IMR-90 (cell line): ENCODE data around the gene ADCYAP1R1. TPM values are rescaled to one million over a fixed set of nuclear protein-coding genes. Genes with fewer than 3 reads are reported as not detected.

ENCODE experiments used
- ATAC-seq: fragments of 200-7000 bp; cut with Tn5 transposase; 2 replicates; pipeline ENCODE4 v1.9.1; 2020; ENCODE audit warnings: low read depth, mild to moderate bottlenecking, moderate library complexity
- BruUV-seq: library from RNA; stranded (reverse); fragments of 400-500 nt; replicated peaks from 2 replicates; lab custom pipeline; 2021; lab: Mats Ljungman, UMichigan
- CTCF ChIA-PET: fragments of 300-600 bp; formaldehyde crosslinking; extraction: SDS; loops from one replicate; lab custom pipeline; 2021; ENCODE audit warnings: antibody characterized with exemption; lab: Yijun Ruan, JAX
- POLR2A ChIA-PET: fragments of 300-600 bp; sonication (Branson Sonifier 250); formaldehyde crosslinking; loops from one replicate; lab custom pipeline; 2022; ENCODE audit warnings: antibody characterized with exemption; ENCODE audit not compliant: unreplicated experiment; lab: Charles Lee
- DNase-seq: peaks from one replicate; pipeline ENCODE4 v3.0.0; 2013
- H2AFZ ChIP-seq: replicated peaks from 2 replicates; pipeline ENCODE3; 2013; ENCODE audit warnings: low read length, mild to moderate bottlenecking; ENCODE audit not compliant: poor library complexity
- H2AK5ac ChIP-seq: 2 replicates; pipeline ENCODE4 v1.6.1; 2013; ENCODE audit warnings: low read depth, low read length, inconsistent platforms
- H2AK9ac ChIP-seq: replicated peaks from 2 replicates; pipeline ENCODE3; 2013; ENCODE audit warnings: mild to moderate bottlenecking, low read depth, low read length, moderate library complexity; ENCODE audit not compliant: poor library complexity
- H2BK120ac ChIP-seq: 2 replicates; pipeline ENCODE4 v1.6.1; 2013; ENCODE audit warnings: low read depth, low read length, inconsistent platforms
- H2BK15ac ChIP-seq: 3 replicates; pipeline ENCODE4 v1.6.1; 2013; ENCODE audit warnings: low read depth, low read length, inconsistent platforms
- H2BK20ac ChIP-seq: 2 replicates; pipeline ENCODE4 v1.6.1; 2013; ENCODE audit warnings: low read depth, mild to moderate bottlenecking, inconsistent platforms, low read length, moderate library complexity
- H2BK5ac ChIP-seq: 2 replicates; pipeline ENCODE4 v1.6.1; 2013; ENCODE audit warnings: mild to moderate bottlenecking, low read depth, low read length, inconsistent platforms; ENCODE audit not compliant: poor library complexity, severe bottlenecking
- H3K14ac ChIP-seq: replicated peaks from 2 replicates; pipeline ENCODE4 v1.6.1; 2013; ENCODE audit warnings: low read depth, low read length, inconsistent platforms
- H3K18ac ChIP-seq: 2 replicates; pipeline ENCODE4 v1.6.1; 2013; ENCODE audit warnings: low read depth, low read length, control low read depth
- H3K23ac ChIP-seq: 2 replicates; pipeline ENCODE4 v1.6.1; 2013; ENCODE audit warnings: low read depth, low read length, inconsistent platforms
- H3K27ac ChIP-seq: 2 replicates; pipeline ENCODE4 v1.5.1; 2013; ENCODE audit warnings: mild to moderate bottlenecking, control low read depth, low read length; ENCODE audit not compliant: insufficient read depth
- H3K27me3 ChIP-seq: 2 replicates; pipeline ENCODE4 v1.6.1; 2013; ENCODE audit warnings: low read length; ENCODE audit not compliant: control insufficient read depth, insufficient read depth
- H3K36me3 ChIP-seq: 2 replicates; pipeline ENCODE4 v1.6.1; 2013; ENCODE audit warnings: low read length, mixed read lengths; ENCODE audit not compliant: control insufficient read depth, insufficient read depth
- H3K4ac ChIP-seq: 2 replicates; pipeline ENCODE4 v1.6.1; 2013; ENCODE audit warnings: low read depth, low read length, inconsistent platforms
- H3K4me1 ChIP-seq: 2 replicates; pipeline ENCODE4 v1.6.1; 2013; ENCODE audit warnings: low read length, mixed read lengths; ENCODE audit not compliant: control insufficient read depth, insufficient read depth
- H3K4me2 ChIP-seq: 2 replicates; pipeline ENCODE4 v1.6.1; 2013; ENCODE audit warnings: low read depth, mild to moderate bottlenecking, control low read depth, low read length, moderate library complexity
- H3K4me3 ChIP-seq: 2 replicates; pipeline ENCODE4 v1.5.1; 2013; ENCODE audit warnings: low read depth, mild to moderate bottlenecking, control low read depth, low read length, moderate library complexity; ENCODE audit not compliant: insufficient read depth
- H3K56ac ChIP-seq: 2 replicates; pipeline ENCODE4 v1.6.1; 2013; ENCODE audit warnings: low read length, inconsistent platforms; ENCODE audit not compliant: insufficient read depth; ENCODE audit errors: extremely low read depth
- H3K79me1 ChIP-seq, 2 experiments: 2 replicates each; pipeline ENCODE4 v1.6.1; 2013; ENCODE audit warnings: low read length in 2 of 2, inconsistent platforms in 1 of 2, low read depth in 1 of 2
- H3K9ac ChIP-seq: 2 replicates; pipeline ENCODE4 v1.6.1; 2013; ENCODE audit warnings: low read depth, low read length, control low read depth
- H3K9me1 ChIP-seq: 2 replicates; pipeline ENCODE4 v1.6.1; 2013; ENCODE audit warnings: low read length, inconsistent platforms; ENCODE audit not compliant: insufficient read depth
- H3K9me3 ChIP-seq: 2 replicates; pipeline ENCODE4 v1.6.1; 2013; ENCODE audit warnings: low read length; ENCODE audit not compliant: control insufficient read depth, insufficient read depth
- H4K20me1 ChIP-seq: 2 replicates; pipeline ENCODE4 v1.6.1; 2013; ENCODE audit warnings: low read length, inconsistent platforms; ENCODE audit not compliant: insufficient read depth
- H4K5ac ChIP-seq: 2 replicates; pipeline ENCODE4 v1.6.1; 2013; ENCODE audit warnings: mild to moderate bottlenecking, low read depth, low read length, control low read depth
- H4K8ac ChIP-seq, 2 experiments: 2 replicates each; pipeline ENCODE4 v1.6.1; 2013; ENCODE audit warnings: low read depth in 2 of 2, low read length in 2 of 2, control low read depth in 1 of 2, inconsistent platforms in 1 of 2
- H4K91ac ChIP-seq: 2 replicates; pipeline ENCODE4 v1.6.1; 2013; ENCODE audit warnings: low read depth, low read length, inconsistent platforms; ENCODE audit not compliant: insufficient read depth
- BHLHE40 ChIP-seq: fragments of 150-350 bp; IDR thresholded peaks from 2 replicates; pipeline ENCODE4 v1.6.1; 2016; ENCODE audit warnings: mild to moderate bottlenecking, low read depth, low read length
- MXI1 ChIP-seq: IDR thresholded peaks from 2 replicates; pipeline ENCODE4 v1.6.1; 2012; ENCODE audit warnings: low read depth, mild to moderate bottlenecking, low read length, moderate library complexity, borderline replicate concordance
- RAD21 ChIP-seq: IDR thresholded peaks from 2 replicates; pipeline ENCODE4 v1.6.1; 2012; ENCODE audit warnings: low read length, improper control_type of control experiment
- SMC3 ChIP-seq: fragments of 150-350 bp; IDR thresholded peaks from 2 replicates; pipeline ENCODE4 v1.6.1; 2016; ENCODE audit warnings: low read depth, mild to moderate bottlenecking, antibody characterized with exemption, low read length, moderate library complexity
- WGBS, 2 experiments: methylation state at CpG; one replicate each; pipeline versions ENCODE4 v1.1.5 to v1.1.7; 2013; ENCODE audit warnings: missing lambda C conversion rate in 2 of 2; ENCODE audit not compliant: insufficient read length in 1 of 2; ENCODE audit errors: extremely low coverage in 2 of 2; 5-methylcytosine and 5-hydroxymethylcytosine counted together
- dilution Hi-C: fragments of 300-500 bp; cut with HindIII; formaldehyde crosslinking; loops from one replicate; pipeline ENCODE4 v1.14.3; 2018; ENCODE audit warnings: low sequenced_read_pairs; ENCODE audit not compliant: unreplicated experiment
- in situ Hi-C: fragments of 300-500 bp; cut with MboI; formaldehyde crosslinking; loops from 3 replicates; pipeline ENCODE4 v1.14.3; 2019; ENCODE audit warnings: low sequenced_read_pairs, inconsistent platforms, mixed read lengths
- intact Hi-C: fragments of 100-400 bp; cut with micrococcal nuclease; formaldehyde crosslinking; loops from 2 replicates; pipeline ENCODE4 v1.10.0; 2022
- polyA plus RNA-seq, 3 experiments: library from polyadenylated mRNA; depleted of rRNA; stranded (reverse); fragments of >200 nt; gene quantifications; 2 replicates each; pipeline ENCODE4 v1.2.3, GENCODE V29; 2012; ENCODE audit warnings: low replicate concordance in 1 of 3
- total RNA-seq: library from RNA; depleted of rRNA; stranded (reverse); fragments of >200 nt; gene quantifications from 2 replicates; pipeline ENCODE4 v1.2.3, GENCODE V29; 2012
- TF ChIP-seq, protein P1 (sequence below): conservative IDR thresholded peaks from 2 replicates; pipeline ENCODE4 v1.5.1; 2012; ENCODE audit warnings: mild to moderate bottlenecking, low read depth, low read length, improper control_type of control experiment

The ADCYAP1R1 gene
- total and polyA plus RNA-seq, 2 of the 4 experiments (the other 2 are of a cell fraction): not detected

DNA sequence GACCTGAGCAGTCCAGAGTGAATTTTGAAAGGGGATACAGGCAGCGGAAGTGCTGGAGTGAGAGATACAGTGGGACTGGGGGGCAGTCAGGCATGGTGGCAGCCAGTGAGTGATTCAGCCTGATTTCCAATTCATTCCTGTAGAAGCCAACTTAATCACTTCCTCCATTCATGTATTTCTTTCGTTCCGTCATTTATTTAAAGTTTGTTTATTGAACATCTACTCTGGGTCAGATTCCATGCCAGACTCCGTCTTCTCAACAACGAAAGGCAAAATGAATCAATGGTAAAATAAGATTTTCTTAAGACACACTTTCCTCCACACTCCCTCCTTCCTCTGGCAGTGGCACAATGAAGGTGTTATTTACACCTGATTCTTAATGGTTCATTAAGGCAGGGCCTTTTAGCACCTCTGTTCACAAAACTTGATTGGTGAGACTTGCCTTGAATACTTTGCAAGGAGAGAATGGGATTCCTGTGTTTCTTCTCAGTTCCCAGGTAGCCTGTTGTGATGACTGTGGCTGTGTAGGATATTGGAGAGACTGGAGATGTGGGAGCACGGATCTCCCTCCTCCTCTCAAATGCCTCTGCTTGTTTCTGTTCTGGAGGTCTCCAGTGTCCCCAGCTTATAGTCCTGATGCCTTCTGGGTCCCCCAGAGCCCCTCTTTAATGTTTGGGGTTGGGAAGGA lies 27.9 kb downstream of the ADCYAP1R1 start:
- no peaks in the 10 kb centered on the region for H3K36me3 ChIP-seq
- no peak for DNase-seq
- no TSS peak for BruUV-seq
- no peak overlapping the region for H3K4me3 ChIP-seq
- H2BK20ac ChIP-seq: no peak overlapping the region
- dilution Hi-C loops (no loop called here), in situ Hi-C loops (no loop called here), intact Hi-C loops (no loop called here)
- WGBS, 2 experiments: no CpG with 5 or more reads among the region's 6 CpGs
- H2AK9ac ChIP-seq: no peak overlapping the region
- H4K20me1 ChIP-seq: no peaks in the 10 kb centered on the region
- H3K9me1 ChIP-seq: peaks cover 5% of the 10 kb centered on the region; the same call in 1 of the 2 replicates
- H3K27ac ChIP-seq: no peak overlapping the region
- no peak overlapping the region for H3K4ac ChIP-seq
- H3K18ac ChIP-seq: no peak overlapping the region
- no peak for ATAC-seq
- no peak overlapping the region for H2BK120ac ChIP-seq
- no peak overlapping the region for H4K8ac ChIP-seq
- no peak overlapping the region for H3K14ac ChIP-seq
- no peak overlapping the region for H3K56ac ChIP-seq
- H2BK15ac ChIP-seq: no peak overlapping the region
- H2AK5ac ChIP-seq: no peak overlapping the region
- no peak overlapping the region for H3K23ac ChIP-seq
- H3K4me1 ChIP-seq: no peaks in the 10 kb centered on the region
- H4K91ac ChIP-seq: no peak overlapping the region
- H3K27me3 ChIP-seq: peaks cover 10% of the 10 kb centered on the region
- ChIA-PET CTCF (no interaction called here), POLR2A (no interaction called here)
- H3K4me2 ChIP-seq: no peak overlapping the region
- no peak overlapping the region for H2BK5ac ChIP-seq
- H3K9me3 ChIP-seq: no peaks in the 10 kb centered on the region
- no peak overlapping the region for H3K9ac ChIP-seq
- H4K5ac ChIP-seq: no peak overlapping the region
- TF ChIP-seq SMC3 (no peak), BHLHE40 (no peak), MXI1 (no peak), RAD21 (no peak)
- TF ChIP-seq, protein P1, sequence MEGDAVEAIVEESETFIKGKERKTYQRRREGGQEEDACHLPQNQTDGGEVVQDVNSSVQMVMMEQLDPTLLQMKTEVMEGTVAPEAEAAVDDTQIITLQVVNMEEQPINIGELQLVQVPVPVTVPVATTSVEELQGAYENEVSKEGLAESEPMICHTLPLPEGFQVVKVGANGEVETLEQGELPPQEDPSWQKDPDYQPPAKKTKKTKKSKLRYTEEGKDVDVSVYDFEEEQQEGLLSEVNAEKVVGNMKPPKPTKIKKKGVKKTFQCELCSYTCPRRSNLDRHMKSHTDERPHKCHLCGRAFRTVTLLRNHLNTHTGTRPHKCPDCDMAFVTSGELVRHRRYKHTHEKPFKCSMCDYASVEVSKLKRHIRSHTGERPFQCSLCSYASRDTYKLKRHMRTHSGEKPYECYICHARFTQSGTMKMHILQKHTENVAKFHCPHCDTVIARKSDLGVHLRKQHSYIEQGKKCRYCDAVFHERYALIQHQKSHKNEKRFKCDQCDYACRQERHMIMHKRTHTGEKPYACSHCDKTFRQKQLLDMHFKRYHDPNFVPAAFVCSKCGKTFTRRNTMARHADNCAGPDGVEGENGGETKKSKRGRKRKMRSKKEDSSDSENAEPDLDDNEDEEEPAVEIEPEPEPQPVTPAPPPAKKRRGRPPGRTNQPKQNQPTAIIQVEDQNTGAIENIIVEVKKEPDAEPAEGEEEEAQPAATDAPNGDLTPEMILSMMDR: no peak
- no peaks in the 10 kb centered on the region for H3K79me1 ChIP-seq
- no peak overlapping the region for H2AFZ ChIP-seq
